Mesenchymal stem cell (in vitro differentiated cells and primary cell): ENCODE results near the gene LRCH4.

Source experiments
- DNase-seq: peaks from one replicate; pipeline ENCODE4 v3.0.0-alpha.2; 2013
- H2AFZ ChIP-seq: one replicate; pipeline ENCODE4 v1.6.1; 2013; ENCODE audit warnings: low read depth, mild to moderate bottlenecking, control low read depth, inconsistent platforms, low read length, moderate library complexity
- H2AK5ac ChIP-seq: 2 replicates; pipeline ENCODE4 v1.6.1; 2013; ENCODE audit warnings: low read length, moderate library complexity, mild to moderate bottlenecking, inconsistent platforms; ENCODE audit not compliant: severe bottlenecking
- H2BK120ac ChIP-seq: one replicate; pipeline ENCODE4 v1.6.1; 2013; ENCODE audit warnings: low read depth, mild to moderate bottlenecking, inconsistent platforms, low read length, moderate library complexity
- H2BK12ac ChIP-seq, 2 experiments: one replicate each; pipeline ENCODE4 v1.6.1; 2013; ENCODE audit warnings: inconsistent platforms in 2 of 2, low read length in 2 of 2, mild to moderate bottlenecking in 2 of 2, moderate library complexity in 2 of 2, control low read depth in 1 of 2
- H2BK15ac ChIP-seq: one replicate; pipeline ENCODE4 v1.6.1; 2013; ENCODE audit warnings: mild to moderate bottlenecking, low read depth, inconsistent platforms; ENCODE audit not compliant: poor library complexity, severe bottlenecking
- H2BK5ac ChIP-seq: 2 replicates; pipeline ENCODE4 v1.6.1; 2013; ENCODE audit warnings: low read depth, mild to moderate bottlenecking, low read length, control low read depth, inconsistent platforms; ENCODE audit not compliant: poor library complexity, severe bottlenecking
- H3K14ac ChIP-seq, 2 experiments: one replicate each; pipeline ENCODE4 v1.6.1; 2013; ENCODE audit warnings: inconsistent platforms in 2 of 2, low read length in 2 of 2, control low read depth in 1 of 2, mild to moderate bottlenecking in 1 of 2, moderate library complexity in 1 of 2
- H3K18ac ChIP-seq, 2 experiments: one replicate each; pipeline ENCODE4 v1.6.1; 2013; ENCODE audit warnings: inconsistent platforms in 2 of 2, low read length in 2 of 2, control low read depth in 1 of 2, low read depth in 1 of 2, mild to moderate bottlenecking in 1 of 2
- H3K23ac ChIP-seq, 2 experiments: one replicate each; pipeline ENCODE4 v1.6.1; 2013; ENCODE audit warnings: inconsistent platforms in 2 of 2, low read length in 2 of 2, mild to moderate bottlenecking in 2 of 2, moderate library complexity in 2 of 2, control low read depth in 1 of 2
- H3K27ac ChIP-seq: 2 replicates; pipeline ENCODE4 v1.5.1; 2013; ENCODE audit warnings: mild to moderate bottlenecking, moderate library complexity, low read length, control low read depth, inconsistent platforms; ENCODE audit not compliant: poor library complexity, severe bottlenecking
- H3K27me3 ChIP-seq, 2 experiments: 2 replicates each; pipeline versions ENCODE4 v1.6.1 to v1.7.0; 2013; ENCODE audit warnings: low read length in 2 of 2, mild to moderate bottlenecking in 2 of 2, moderate library complexity in 2 of 2, control low read depth in 1 of 2, inconsistent platforms in 1 of 2; ENCODE audit not compliant: control insufficient read depth in 1 of 2, insufficient read depth in 1 of 2
- H3K36me3 ChIP-seq, 2 experiments: 2 replicates each; pipeline versions ENCODE4 v1.6.1 to v1.7.0; 2013; ENCODE audit warnings: low read length in 2 of 2, control low read depth in 1 of 2, inconsistent platforms in 1 of 2, low read depth in 1 of 2, mild to moderate bottlenecking in 1 of 2; ENCODE audit not compliant: insufficient read depth in 2 of 2, control insufficient read depth in 1 of 2
- H3K4ac ChIP-seq, 2 experiments: one replicate each; pipeline ENCODE4 v1.6.1; 2013; ENCODE audit warnings: inconsistent platforms in 2 of 2, low read length in 2 of 2, mild to moderate bottlenecking in 2 of 2, moderate library complexity in 2 of 2, control low read depth in 1 of 2, low read depth in 1 of 2
- H3K4me1 ChIP-seq: 2 replicates; pipeline ENCODE4 v1.6.1; 2013; ENCODE audit warnings: low read depth, low read length, control low read depth; ENCODE audit not compliant: control insufficient read depth, insufficient read depth
- H3K4me2 ChIP-seq: 2 replicates; pipeline ENCODE4 v1.6.1; 2013; ENCODE audit warnings: low read length, mild to moderate bottlenecking, inconsistent platforms; ENCODE audit not compliant: poor library complexity, severe bottlenecking
- H3K4me3 ChIP-seq, 2 experiments: 2 replicates each; pipeline versions ENCODE4 v1.5.1 to v1.7.0; 2013; ENCODE audit warnings: low read length in 2 of 2, mild to moderate bottlenecking in 2 of 2, control low read depth in 1 of 2, low read depth in 1 of 2; ENCODE audit not compliant: insufficient read depth in 1 of 2
- H3K79me1 ChIP-seq: replicated peaks from 2 replicates; pipeline ENCODE4 v1.6.1; 2013; ENCODE audit warnings: mild to moderate bottlenecking, control low read depth, low read length, inconsistent platforms; ENCODE audit not compliant: poor library complexity, severe bottlenecking
- H3K9ac ChIP-seq: 2 replicates; pipeline ENCODE4 v1.7.0; 2013; ENCODE audit warnings: mild to moderate bottlenecking, low read length, moderate library complexity
- H3K9me3 ChIP-seq: 2 replicates; pipeline ENCODE4 v1.7.0; 2013; ENCODE audit warnings: mild to moderate bottlenecking, low read length; ENCODE audit not compliant: control insufficient read depth
- H4K8ac ChIP-seq: one replicate; pipeline ENCODE4 v1.6.1; 2013; ENCODE audit warnings: inconsistent platforms, mild to moderate bottlenecking, low read length, moderate library complexity
- H4K91ac ChIP-seq: one replicate; pipeline ENCODE4 v1.6.1; 2013; ENCODE audit warnings: mild to moderate bottlenecking, low read length, inconsistent platforms
- WGBS: methylation state at CpG from one replicate; pipeline ENCODE4 v1.1.7; 2013; ENCODE audit warnings: mixed read lengths; 5-methylcytosine and 5-hydroxymethylcytosine counted together

Gene LRCH4

DNA sequence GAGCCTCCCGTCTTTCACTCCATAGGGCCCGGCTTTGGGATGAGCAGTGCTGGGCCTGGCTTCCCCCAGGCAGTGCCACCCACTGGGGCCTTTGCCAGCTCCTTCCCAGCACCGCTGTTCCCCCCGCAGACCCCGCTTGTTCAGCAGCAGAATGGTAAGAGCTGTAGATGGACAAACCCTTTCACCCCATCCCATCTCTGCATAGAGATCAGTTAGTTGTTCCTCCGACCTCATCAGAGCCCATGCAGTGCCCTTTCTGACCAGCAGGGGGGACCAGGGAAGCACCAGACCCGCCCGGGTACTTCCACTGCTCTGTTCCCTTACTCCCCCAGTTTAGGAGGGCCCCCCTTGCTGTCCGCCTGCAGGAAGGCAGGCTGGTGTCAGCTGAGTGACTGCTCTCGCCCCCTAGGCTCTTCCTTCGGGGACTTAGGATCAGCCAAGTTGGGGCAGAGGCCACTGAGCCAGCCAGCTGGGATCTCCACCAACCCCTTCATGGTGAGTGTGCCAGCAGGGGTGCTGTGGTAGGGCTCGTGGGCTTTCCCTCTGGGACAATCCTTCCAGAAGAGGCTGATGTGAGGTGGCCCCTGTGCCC, 22.0 kb downstream of the LRCH4 start:
- no peaks in the 10 kb centered on the region for H3K27me3 ChIP-seq
- H4K8ac ChIP-seq = no peak overlapping the region
- H3K79me1 ChIP-seq = no peaks in the 10 kb centered on the region
- H3K14ac ChIP-seq = no peak overlapping the region
- H2BK5ac ChIP-seq = no peak overlapping the region
- H3K4me1 ChIP-seq = peaks cover 12% of the 10 kb centered on the region
- H4K91ac ChIP-seq = peak overlapping the region; percentile 1
- peak overlapping the region; percentile 7 for H2AFZ ChIP-seq
- H2AK5ac ChIP-seq = no peak overlapping the region
- H3K36me3 ChIP-seq = peaks cover 17 to 32% of the 10 kb centered on the region in 2 experiments
- no peak overlapping the region for H3K18ac ChIP-seq
- no peak overlapping the region for H2BK15ac ChIP-seq
- no peak overlapping the region for H3K27ac ChIP-seq
- peak overlapping the region in 1 of 2 experiments; percentile 40 for H2BK12ac ChIP-seq
- peak; percentile 76 for DNase-seq
- H3K23ac ChIP-seq = no peak overlapping the region
- no peak overlapping the region for H3K4ac ChIP-seq
- WGBS = 40% methylated on average over 12 of the region's 12 CpGs
- H3K9ac ChIP-seq = no peak overlapping the region
- no peak overlapping the region for H2BK120ac ChIP-seq
- no peak overlapping the region for H3K4me3 ChIP-seq
- H3K9me3 ChIP-seq = no peaks in the 10 kb centered on the region
- H3K4me2 ChIP-seq = no peak overlapping the region

DNA sequence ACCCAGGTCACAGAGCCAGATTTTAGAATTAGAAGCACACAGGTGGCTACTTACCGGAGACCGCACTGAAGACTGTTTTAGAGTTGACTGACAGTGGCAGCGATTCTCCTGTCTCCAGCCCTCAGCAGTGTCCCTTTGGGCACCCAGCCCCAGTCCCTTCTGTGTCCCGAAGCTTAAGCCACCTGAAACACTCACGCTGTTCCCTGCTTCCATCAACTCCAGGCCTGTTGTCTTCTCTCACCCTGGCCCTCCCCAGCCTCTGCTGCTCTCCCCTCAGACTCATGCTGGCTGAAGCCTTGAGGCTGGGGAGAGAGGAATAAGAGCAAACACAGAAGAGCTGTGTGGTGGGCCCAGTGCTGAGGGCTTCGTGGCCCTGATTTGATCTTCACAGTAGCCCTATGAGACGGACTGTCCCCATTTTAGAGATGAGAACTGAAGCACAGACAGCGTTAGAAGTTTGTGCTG, 22.8 kb downstream of the LRCH4 start:
- H2BK12ac ChIP-seq = no peak overlapping the region
- H3K18ac ChIP-seq = no peak overlapping the region
- no peaks in the 10 kb centered on the region for H3K27me3 ChIP-seq
- no peak for DNase-seq
- no peak overlapping the region for H3K14ac ChIP-seq
- no peak overlapping the region for H4K8ac ChIP-seq
- peaks cover 12% of the 10 kb centered on the region for H3K4me1 ChIP-seq
- H2BK120ac ChIP-seq = no peak overlapping the region
- WGBS = 95% methylated on average over 8 of the region's 8 CpGs
- no peak overlapping the region for H3K23ac ChIP-seq
- no peak overlapping the region for H4K91ac ChIP-seq
- peaks cover 18 to 32% of the 10 kb centered on the region in 2 experiments for H3K36me3 ChIP-seq
- H3K9ac ChIP-seq = no peak overlapping the region
- H2AK5ac ChIP-seq = no peak overlapping the region
- H3K4me3 ChIP-seq = no peak overlapping the region
- H2AFZ ChIP-seq = no peak overlapping the region
- no peak overlapping the region for H2BK15ac ChIP-seq
- H3K27ac ChIP-seq = no peak overlapping the region
- no peaks in the 10 kb centered on the region for H3K9me3 ChIP-seq
- H3K79me1 ChIP-seq = no peaks in the 10 kb centered on the region
- H2BK5ac ChIP-seq = no peak overlapping the region
- no peak overlapping the region for H3K4ac ChIP-seq
- no peak overlapping the region for H3K4me2 ChIP-seq

DNA sequence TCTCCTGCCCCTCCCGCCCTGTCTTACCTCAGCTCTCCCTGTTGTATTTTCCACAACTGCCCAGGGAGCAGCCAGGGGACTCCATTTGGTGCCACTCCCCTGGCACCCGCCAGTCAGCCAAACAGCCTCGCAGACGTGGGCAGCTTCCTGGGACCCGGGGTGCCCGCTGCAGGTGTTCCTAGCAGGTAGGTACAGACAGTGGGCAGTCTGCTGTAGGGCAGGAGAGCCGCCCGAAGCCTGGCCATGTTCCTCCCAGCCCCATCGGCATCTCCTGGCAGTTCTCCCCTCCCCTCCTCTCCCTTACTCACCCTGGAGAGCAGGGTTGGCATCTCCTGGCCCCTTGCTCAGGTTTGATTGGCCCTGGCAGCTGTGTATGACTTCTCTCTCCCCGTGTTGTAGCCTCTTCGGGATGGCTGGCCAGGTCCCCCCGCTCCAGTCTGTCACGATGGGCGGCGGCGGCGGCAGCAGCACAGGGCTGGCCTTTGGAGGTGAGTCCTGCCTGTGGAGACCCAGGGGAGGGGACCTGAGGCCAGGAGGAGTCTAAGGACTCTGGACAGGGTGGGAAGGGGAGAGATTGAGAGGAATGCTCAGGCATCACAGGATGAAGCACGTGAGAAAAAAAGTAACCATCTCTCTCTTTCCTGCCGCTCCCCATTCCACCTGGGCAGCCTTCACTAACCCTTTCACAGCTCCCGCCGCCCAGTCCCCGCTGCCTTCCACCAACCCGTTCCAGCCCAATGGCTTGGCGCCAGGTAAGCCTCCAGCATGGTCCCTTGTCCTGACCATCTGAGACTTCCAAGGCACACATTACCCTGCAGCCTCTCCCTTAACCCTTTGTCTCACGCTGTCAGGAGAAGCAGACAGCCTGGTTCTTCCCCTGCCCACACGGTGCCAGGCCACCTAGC, 23.5 kb downstream of the LRCH4 start:
- Histone ChIP-seq H3K4me3 (no peak overlapping the region), H4K91ac (no peak overlapping the region), H3K27ac (no peak overlapping the region), H2BK120ac (no peak overlapping the region), H3K9me3 (no peaks in the 10 kb centered on the region), H3K4ac (no peak overlapping the region), H3K14ac (no peak overlapping the region), H3K4me1 (peaks cover 8% of the 10 kb centered on the region), H2BK15ac (no peak overlapping the region), H3K79me1 (no peaks in the 10 kb centered on the region), H3K23ac (no peak overlapping the region), H2BK5ac (no peak overlapping the region), H3K27me3 (no peaks in the 10 kb centered on the region), H2AFZ (no peak overlapping the region), H3K18ac (no peak overlapping the region), H2AK5ac (no peak overlapping the region), H3K36me3 (peaks cover 20 to 32% of the 10 kb centered on the region in 2 experiments), H3K4me2 (no peak overlapping the region), H2BK12ac (no peak overlapping the region), H3K9ac (no peak overlapping the region), H4K8ac (no peak overlapping the region)
- WGBS = 96% methylated on average over 26 of the region's 26 CpGs
- no peak for DNase-seq

DNA sequence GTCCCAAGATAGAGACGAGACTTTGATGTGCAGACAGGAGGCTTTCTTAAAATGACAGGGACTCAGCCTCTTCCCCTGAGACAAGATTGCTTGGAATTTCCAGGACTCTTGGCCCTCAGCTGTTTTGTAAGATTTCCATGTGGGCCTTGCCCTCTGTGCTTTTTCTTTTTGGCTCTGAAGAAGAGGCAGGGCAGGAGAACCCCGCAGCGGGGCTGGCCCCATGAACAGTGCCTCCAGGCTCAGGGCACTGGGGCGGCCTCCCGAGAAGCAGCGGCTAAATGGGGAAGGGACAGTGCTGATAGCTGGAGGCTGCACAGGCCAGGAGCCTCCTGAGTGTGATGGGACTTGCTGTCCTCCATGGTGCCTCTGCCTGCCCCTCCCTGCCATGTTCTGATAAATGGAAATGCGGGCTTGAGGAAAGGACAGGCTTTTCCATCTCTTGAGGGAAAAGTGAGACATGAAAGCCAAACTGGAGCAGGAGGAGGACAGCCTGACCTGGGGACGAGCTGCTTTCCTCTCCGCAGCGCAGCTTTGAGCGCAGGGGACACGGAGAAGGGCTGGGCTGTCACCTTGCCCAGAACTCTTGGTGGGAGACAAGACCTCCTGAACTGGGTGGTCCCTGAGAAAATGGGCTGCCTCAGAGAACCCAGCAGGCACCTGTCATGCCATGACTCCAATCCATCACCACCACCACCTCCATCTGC, 24.3 kb downstream of the LRCH4 start:
- Histone ChIP-seq H2AK5ac (no peak overlapping the region), H2AFZ (no peak overlapping the region), H3K4me3 (no peak overlapping the region), H3K9me3 (no peaks in the 10 kb centered on the region), H3K4me1 (peaks cover 2% of the 10 kb centered on the region), H2BK5ac (no peak overlapping the region), H3K79me1 (no peaks in the 10 kb centered on the region), H3K14ac (no peak overlapping the region), H3K18ac (no peak overlapping the region), H2BK12ac (no peak overlapping the region), H3K4ac (no peak overlapping the region), H4K91ac (no peak overlapping the region), H3K23ac (no peak overlapping the region), H3K27ac (no peak overlapping the region), H3K27me3 (no peaks in the 10 kb centered on the region), H3K4me2 (no peak overlapping the region), H4K8ac (no peak overlapping the region), H3K36me3 (peaks cover 20 to 35% of the 10 kb centered on the region in 2 experiments), H3K9ac (no peak overlapping the region), H2BK120ac (no peak overlapping the region), H2BK15ac (no peak overlapping the region)
- no peak for DNase-seq
- WGBS = 97% methylated on average over 12 of the region's 12 CpGs
